Activated T-helper 9 cell treated with anti-CD3 and anti-CD28 coated beads, Interleukin-2, amount 50 U/mL, for 16 hours (primary cell): ENCODE data around the gene LTBP1.
"Not testable (repeated sequence)": the region's sequence is repeated elsewhere in the genome, so short reads cannot be mapped to it uniquely, and the experiment has no call there.

Experiments
- DNase-seq: peaks from one replicate; pipeline ENCODE4 v3.0.0-alpha.2; 2020; ENCODE audit warnings: low read depth

LTBP1 gene

GRCh38 chr2:32963941-32964340 lies 17.2 kb downstream of the LTBP1 start:
- no peak for DNase-seq

- DNase-seq, result no peak
These were observed 18.9 kb downstream of the LTBP1 start for GRCh38 chr2:32965523-32966171.

GRCh38 chr2:32969444-32970162 lies 22.9 kb downstream of the LTBP1 start:
- DNase-seq, result no peak

GRCh38 chr2:32973772-32974171 lies 27.0 kb downstream of the LTBP1 start:
- not testable (repeated sequence) for DNase-seq

- no peak for DNase-seq
These were observed 29.8 kb downstream of the LTBP1 start for GRCh38 chr2:32976409-32977063.

GRCh38 chr2:32977228-32977758 lies 30.5 kb downstream of the LTBP1 start:
- DNase-seq, result no peak

- no peak for DNase-seq
These were observed 34.9 kb downstream of the LTBP1 start for GRCh38 chr2:32981612-32982011.

- DNase-seq, result not testable (repeated sequence)
These were observed 36.6 kb downstream of the LTBP1 start for GRCh38 chr2:32983193-32983924.

- DNase-seq, result no peak
These were observed 39.7 kb downstream of the LTBP1 start for GRCh38 chr2:32986480-32986879.

- DNase-seq, result no peak
These were observed 41.8 kb downstream of the LTBP1 start for GRCh38 chr2:32988525-32988924.

- DNase-seq, result no peak
These were observed 43.8 kb downstream of the LTBP1 start for GRCh38 chr2:32990556-32990955.

- DNase-seq, result no peak
These were observed 44.5 kb downstream of the LTBP1 start for GRCh38 chr2:32991091-32991845.

- no peak for DNase-seq
These were observed 46.3 kb downstream of the LTBP1 start for GRCh38 chr2:32993005-32993539.

GRCh38 chr2:32997705-32998104 lies 51.0 kb downstream of the LTBP1 start:
- DNase-seq, result no peak

GRCh38 chr2:33000986-33001385 lies 54.2 kb downstream of the LTBP1 start:
- DNase-seq, result no peak

- DNase-seq, result no peak
These were observed 55.1 kb downstream of the LTBP1 start for GRCh38 chr2:33001823-33002222.

GRCh38 chr2:33002863-33003262 lies 56.1 kb downstream of the LTBP1 start:
- DNase-seq, result no peak

GRCh38 chr2:33005057-33005456 lies 58.3 kb downstream of the LTBP1 start:
- no peak for DNase-seq

- DNase-seq, result no peak
These were observed 62.0 kb downstream of the LTBP1 start for GRCh38 chr2:33008716-33009115.

GRCh38 chr2:33009249-33009648 lies 62.5 kb downstream of the LTBP1 start:
- DNase-seq, result no peak

GRCh38 chr2:33011373-33011772 lies 64.6 kb downstream of the LTBP1 start:
- DNase-seq, result no peak
